Upper lobe of right lung (tissue), 1 donor: Measurements from ENCODE around the gene SIL1. TPM values are rescaled to one million over a fixed set of nuclear protein-coding genes. Genes with fewer than 3 reads are reported as not detected.

Experiments
- ATAC-seq: fragments of 200-7000 bp; cut with Tn5 transposase; one replicate; pipeline ENCODE4 v1.9.1; 2020; ENCODE audit warnings: mild to moderate bottlenecking, moderate library complexity
- DNase-seq: peaks from one replicate; pipeline ENCODE4 v3.0.0-alpha.2; 2020
- H3K27ac ChIP-seq: fragments of 200-600 bp; one replicate; pipeline ENCODE4 v1.8.0; 2022
- H3K27me3 ChIP-seq: fragments of 200-600 bp; one replicate; pipeline ENCODE4 v1.8.0; 2022; ENCODE audit warnings: mild to moderate bottlenecking
- H3K36me3 ChIP-seq: fragments of 200-600 bp; one replicate; pipeline ENCODE4 v1.8.0; 2022
- H3K4me1 ChIP-seq: fragments of 200-600 bp; one replicate; pipeline ENCODE4 v1.8.0; 2022
- H3K4me3 ChIP-seq: fragments of 200-600 bp; one replicate; pipeline ENCODE4 v1.8.0; 2022; ENCODE audit warnings: mild to moderate bottlenecking
- H3K9me3 ChIP-seq: fragments of 200-600 bp; one replicate; pipeline ENCODE4 v1.8.0; 2022
- CTCF ChIP-seq: fragments of 200-600 bp; IDR thresholded peaks from one replicate; pipeline ENCODE4 v1.8.0; 2022; ENCODE audit warnings: antibody characterized with exemption
- intact Hi-C: fragments of 100-400 bp; cut with DNase I; formaldehyde crosslinking; loops from one replicate; pipeline ENCODE4 v1.11.0; 2022
- total RNA-seq: library from RNA; stranded (reverse); fragmentation: NEBNext Ultra II Directional; extraction: Animal tissue kit (Norgen Biotek cat#: 25700); gene quantifications from one replicate; pipeline ENCODE4 v1.2.1, GENCODE V29; 2021
- donor health status: DM: no; HTN: yes; CAD: no; lungs with severe emphysema.

SIL1 gene
- total RNA-seq, 1 donor from 2014 or later: 56.9 TPM

GRCh38 chr5:139210585-139210984, 12.4 kb upstream of the SIL1 start:
- no peak overlapping the region for H3K27ac ChIP-seq
- TF ChIP-seq CTCF: no peak
- H3K36me3 ChIP-seq: no peaks in the 10 kb centered on the region
- H3K4me1 ChIP-seq: no peaks in the 10 kb centered on the region
- no peaks in the 10 kb centered on the region for H3K9me3 ChIP-seq
- DNase-seq: peak; percentile 9
- no peaks in the 10 kb centered on the region for H3K27me3 ChIP-seq
- ATAC-seq: no peak
- intact Hi-C loops: no loop called here
- H3K4me3 ChIP-seq: no peak overlapping the region

- DNase-seq: no peak
- no peak for TF ChIP-seq CTCF
- Histone ChIP-seq H3K9me3 (no peaks in the 10 kb centered on the region), H3K27me3 (no peaks in the 10 kb centered on the region), H3K4me1 (no peaks in the 10 kb centered on the region), H3K36me3 (no peaks in the 10 kb centered on the region), H3K4me3 (no peak overlapping the region), H3K27ac (no peak overlapping the region)
- intact Hi-C loops: no loop called here
- no peak for ATAC-seq
Observed at GRCh38 chr5:139207297-139208000, 9.3 kb upstream of the SIL1 start.

DNA sequence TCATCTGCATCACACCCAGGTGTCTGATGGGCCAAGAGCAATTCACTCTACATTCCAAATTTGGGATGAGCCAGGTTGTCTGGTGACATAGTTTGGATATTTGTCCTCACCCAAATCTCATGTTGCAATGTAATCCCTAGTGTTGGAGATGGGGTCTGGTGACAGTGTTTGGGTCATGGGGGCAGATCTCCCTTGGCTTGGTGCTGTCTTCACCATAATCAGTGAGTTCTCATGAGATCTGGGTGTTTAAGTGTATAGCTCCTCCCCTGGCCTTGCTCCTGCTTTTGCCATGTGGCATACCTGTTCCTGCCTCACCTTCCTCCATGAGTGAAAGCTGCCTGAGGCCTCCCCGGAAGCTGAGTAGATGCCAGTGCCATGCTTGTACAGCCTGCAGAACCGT, 7.4 kb upstream of the SIL1 start:
- no peak for DNase-seq
- Histone ChIP-seq H3K27me3 (no peaks in the 10 kb centered on the region), H3K4me3 (no peak overlapping the region), H3K9me3 (no peaks in the 10 kb centered on the region), H3K27ac (no peak overlapping the region), H3K4me1 (no peaks in the 10 kb centered on the region), H3K36me3 (no peaks in the 10 kb centered on the region)
- no peak for ATAC-seq
- no peak for TF ChIP-seq CTCF
- intact Hi-C loops: no loop called here

- Histone ChIP-seq H3K27me3 (no peaks in the 10 kb centered on the region), H3K36me3 (no peaks in the 10 kb centered on the region), H3K9me3 (no peaks in the 10 kb centered on the region), H3K4me3 (no peak overlapping the region), H3K4me1 (no peaks in the 10 kb centered on the region), H3K27ac (no peak overlapping the region)
- intact Hi-C loops: no loop called here
- no peak for DNase-seq
- TF ChIP-seq CTCF: no peak
- no peak for ATAC-seq
Observed at GRCh38 chr5:139205124-139205523, 7.0 kb upstream of the SIL1 start.

GRCh38 chr5:139204196-139204595, 6.0 kb upstream of the SIL1 start:
- Histone ChIP-seq H3K27ac (no peak overlapping the region), H3K4me1 (no peaks in the 10 kb centered on the region), H3K36me3 (no peaks in the 10 kb centered on the region), H3K27me3 (no peaks in the 10 kb centered on the region), H3K9me3 (no peaks in the 10 kb centered on the region), H3K4me3 (no peak overlapping the region)
- ATAC-seq: no peak
- TF ChIP-seq CTCF: no peak
- no peak for DNase-seq
- intact Hi-C loops: no loop called here

DNA sequence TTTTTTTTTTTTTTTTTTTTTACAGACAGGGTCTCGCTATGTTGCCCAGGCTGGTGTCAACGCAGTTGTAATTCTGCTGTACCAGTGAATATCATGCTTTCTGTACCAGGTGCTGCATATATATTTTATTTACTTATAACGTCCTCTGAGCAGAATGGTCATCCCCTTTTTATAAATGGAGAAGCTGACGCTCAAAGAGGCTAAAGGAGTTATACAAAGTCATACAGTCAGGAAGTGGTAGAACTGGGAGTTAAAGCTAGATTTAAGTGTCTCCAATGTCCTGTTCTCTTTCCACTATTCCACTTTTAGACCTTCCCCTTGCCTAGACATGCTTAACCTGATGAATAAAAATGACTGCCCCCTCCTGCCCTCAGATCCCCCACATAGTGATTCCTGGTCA, 1.2 kb upstream of the SIL1 start:
- intact Hi-C loops: no loop called here
- no peak overlapping the region for H3K27ac ChIP-seq
- no peak overlapping the region for H3K4me3 ChIP-seq
- H3K9me3 ChIP-seq: no peaks in the 10 kb centered on the region
- no peak for DNase-seq
- no peaks in the 10 kb centered on the region for H3K4me1 ChIP-seq
- ATAC-seq: no peak
- H3K27me3 ChIP-seq: no peaks in the 10 kb centered on the region
- H3K36me3 ChIP-seq: no peaks in the 10 kb centered on the region
- no peak for TF ChIP-seq CTCF
